ENCODE measurements around the gene NAALADL2. TPM values are rescaled to one million over a fixed set of nuclear protein-coding genes. Genes with fewer than 3 reads are reported as not detected.

NAALADL2 gene
- polyA plus RNA-seq, 1 donor from 2014 or later, result 1.6 TPM

- H2AFZ ChIP-seq (ENCODE audit: low read depth, low read length), result no peak overlapping the region
- H3K9ac ChIP-seq (ENCODE audit: low read length), result no peak overlapping the region
- H3K4me2 ChIP-seq (ENCODE audit: low read length), result peak overlapping the region; percentile 7
- no peak overlapping the region for H3K4me3 ChIP-seq (ENCODE audit: low read length)
- H3F3A ChIP-seq (ENCODE audit: insufficient read depth, low read length, poor library complexity, severe bottlenecking), result peaks cover 3% of the 10 kb centered on the region
- no peaks in the 10 kb centered on the region for H3K9me3 ChIP-seq (ENCODE audit: low read length)
- no peaks in the 10 kb centered on the region for H4K20me1 ChIP-seq (ENCODE audit: insufficient read depth)
- H3K36me3 ChIP-seq (ENCODE audit: insufficient read depth, low read length), result no peaks in the 10 kb centered on the region
- H3K27ac ChIP-seq (ENCODE audit: low read length), result peak overlapping the region; percentile 29
- H3K79me2 ChIP-seq (replicated peaks; ENCODE audit: insufficient read depth, low read length), result no peaks in the 10 kb centered on the region
- TF ChIP-seq CTCF (IDR thresholded peaks at IDR 0.05; ENCODE audit: poor library complexity, severe bottlenecking) (no peak), REST (IDR thresholded peaks at IDR 0.05; ENCODE audit: borderline replicate concordance) (peak; percentile 10), TAF1 (IDR thresholded peaks at IDR 0.05; ENCODE audit: low read depth) (no peak), RAD21 (conservative IDR thresholded peaks at IDR 0.05) (no peak), EP300 (conservative IDR thresholded peaks at IDR 0.05; ENCODE audit: poor library complexity, severe bottlenecking) (peak; percentile 89), SMC3 (conservative IDR thresholded peaks at IDR 0.05; ENCODE audit: poor library complexity) (no peak), POLR2AphosphoS5 (IDR thresholded peaks at IDR 0.05) (peak; percentile 82)
- H3K27me3 ChIP-seq (ENCODE audit: insufficient read depth, low read depth, low read length), result no peaks in the 10 kb centered on the region
- H3K9me2 ChIP-seq (ENCODE audit: insufficient read depth, low read length), result no peaks in the 10 kb centered on the region
Observed at GRCh38 chr3:175093748-175094147, 234.6 kb downstream of the NAALADL2 start.

GRCh38 chr3:175094344-175094743, 235.2 kb downstream of the NAALADL2 start:
- peak overlapping the region; percentile 3 for H3K4me3 ChIP-seq (ENCODE audit: low read length)

More at GRCh38 chr3:175094344-175094743, 235.2 kb downstream of the NAALADL2 start:
- H3F3A ChIP-seq (ENCODE audit: insufficient read depth, low read length, poor library complexity, severe bottlenecking), result peaks cover 3% of the 10 kb centered on the region
- TF ChIP-seq TAF1 (IDR thresholded peaks at IDR 0.05; ENCODE audit: low read depth) (no peak), CTCF (IDR thresholded peaks at IDR 0.05; ENCODE audit: poor library complexity, severe bottlenecking) (no peak), MXI1 (conservative IDR thresholded peaks at IDR 0.05; ENCODE audit: poor library complexity, severe bottlenecking) (no peak), EP300 (conservative IDR thresholded peaks at IDR 0.05; ENCODE audit: poor library complexity, severe bottlenecking) (peak; percentile 77), EZH2 (IDR thresholded peaks at IDR 0.05; ENCODE audit: borderline replicate concordance, insufficient read depth, low read length, poor library complexity, severe bottlenecking) (no peak), POLR2AphosphoS5 (IDR thresholded peaks at IDR 0.05) (peak; percentile 57), SMC3 (conservative IDR thresholded peaks at IDR 0.05; ENCODE audit: poor library complexity) (no peak), REST (IDR thresholded peaks at IDR 0.05; ENCODE audit: borderline replicate concordance) (no peak), RAD21 (conservative IDR thresholded peaks at IDR 0.05) (peak; percentile 16)
- H3K27ac ChIP-seq (ENCODE audit: low read length), result peak overlapping the region; percentile 29
- H3K9me2 ChIP-seq (ENCODE audit: insufficient read depth, low read length), result no peaks in the 10 kb centered on the region
- H3K79me2 ChIP-seq (replicated peaks; ENCODE audit: insufficient read depth, low read length), result no peaks in the 10 kb centered on the region
- no peaks in the 10 kb centered on the region for H3K36me3 ChIP-seq (ENCODE audit: insufficient read depth, low read length)
- no peaks in the 10 kb centered on the region for H3K27me3 ChIP-seq (ENCODE audit: insufficient read depth, low read depth, low read length)
- H4K20me1 ChIP-seq (ENCODE audit: insufficient read depth), result no peaks in the 10 kb centered on the region
- no peak overlapping the region for H2AFZ ChIP-seq (ENCODE audit: low read depth, low read length)
- no peak overlapping the region for H3K9ac ChIP-seq (ENCODE audit: low read length)
- no peaks in the 10 kb centered on the region for H3K9me3 ChIP-seq (ENCODE audit: low read length)
- peak overlapping the region; percentile 7 for H3K4me2 ChIP-seq (ENCODE audit: low read length)
